ENCODE results near the gene APOB.

DNA sequence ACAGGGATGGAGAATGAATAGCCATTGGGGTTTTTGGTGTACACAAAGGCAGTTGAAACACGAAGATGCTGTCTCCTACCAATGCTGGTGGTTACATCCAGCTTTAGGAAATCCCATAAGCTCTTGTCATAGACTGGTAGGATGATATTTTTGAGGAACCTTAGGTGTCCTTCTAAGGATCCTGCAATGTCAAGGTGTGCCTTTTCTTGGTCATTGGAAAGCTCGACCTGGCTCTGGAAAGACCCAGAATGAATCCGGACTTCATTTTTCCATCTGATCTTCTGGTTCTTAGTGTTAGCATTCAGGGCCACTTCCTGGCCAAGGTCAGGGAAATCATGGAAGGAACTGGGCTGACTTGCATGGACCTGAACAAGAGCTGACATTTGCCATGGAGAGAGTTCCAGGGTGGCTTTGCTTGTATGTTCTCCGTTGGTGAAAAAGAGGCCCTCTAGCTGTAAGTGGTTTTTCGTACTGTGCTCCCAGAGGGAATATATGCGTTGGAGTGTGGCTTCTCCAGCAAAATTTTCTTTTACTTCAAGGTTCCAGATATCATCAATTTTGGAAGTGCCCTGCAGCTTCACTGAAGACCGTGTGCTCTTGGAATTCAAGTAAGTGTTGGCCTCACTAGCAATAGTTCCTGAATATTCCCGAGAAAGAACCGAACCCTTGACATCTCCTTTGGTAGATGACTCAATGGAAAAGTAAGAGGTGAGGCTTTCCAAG, 38.0 kb downstream of the APOB start:
- TF ChIP-seq EZH2 (IDR thresholded peaks at IDR 0.05; ENCODE audit: insufficient read depth, poor library complexity, severe bottlenecking) (no peak), EZH2phosphoT487 (IDR thresholded peaks at IDR 0.05; ENCODE audit: insufficient read depth, low read depth) (no peak)
